Esophagus squamous epithelium (tissue), 5 donors: ENCODE results near the gene AMT. TPM values are rescaled to one million over a fixed set of nuclear protein-coding genes. Genes with fewer than 3 reads are reported as not detected.

ENCODE experiments used
- DNase-seq: peaks from one replicate; lab custom pipeline; 2025; lab: John Stamatoyannopoulos, UW
- H3K27ac ChIP-seq, 4 donors: fragments of 200-600 bp; sonication (generic); one replicate each; pipeline ENCODE4 v1.5.1; 2016 to 2019; ENCODE audit warnings: mild to moderate bottlenecking in 1 of 4
- H3K27me3 ChIP-seq, 4 donors: fragments of 200-600 bp; sonication (generic); 1 replicate in 3 of 4; 2 replicates in 1 of 4; pipeline versions ENCODE4 v1.5.1 to v1.6.0; 2017 to 2021; ENCODE audit warnings: antibody characterized with exemption in 1 of 4
- H3K36me3 ChIP-seq, 3 donors: fragments of 200-600 bp; sonication (generic); one replicate each; pipeline ENCODE4 v1.5.1; 2016 to 2019
- H3K4me1 ChIP-seq, 3 donors: fragments of 200-600 bp; sonication (generic); one replicate each; pipeline ENCODE4 v1.5.1; 2017 to 2019
- H3K4me3 ChIP-seq, 4 donors: fragments of 200-600 bp; sonication (generic); 1 replicate in 3 of 4; 2 replicates in 1 of 4; pipeline ENCODE4 v1.5.1; 2016 to 2019; ENCODE audit warnings: mild to moderate bottlenecking in 2 of 4, moderate library complexity in 1 of 4
- H3K9me3 ChIP-seq, 3 donors: fragments of 200-600 bp; sonication (generic); one replicate each; pipeline ENCODE4 v1.5.1; 2016 to 2019
- CTCF ChIP-seq, 6 experiments: fragments of 450-650 bp in 4 of 6; fragments of 200-600 bp in 2 of 6; sonication (generic) in 2 of 6; IDR thresholded peaks; one replicate each; pipeline ENCODE4 v1.5.1; 2016 to 2019; ENCODE audit warnings: antibody characterized with exemption in 6 of 6, mild to moderate bottlenecking in 4 of 6, moderate library complexity in 4 of 6
- POLR2A ChIP-seq, 4 donors: fragments of 450-650 bp; IDR thresholded peaks; one replicate each; pipeline ENCODE4 v1.6.1; 2017; ENCODE audit warnings: antibody characterized with exemption in 4 of 4, mild to moderate bottlenecking in 4 of 4, moderate library complexity in 3 of 4
- WGBS, 2 donors: methylation state at CpG; one replicate each; pipeline ENCODE4 v1.1.5; 2018; 5-methylcytosine and 5-hydroxymethylcytosine counted together
- intact Hi-C: fragments of 100-400 bp; cut with DNase I; formaldehyde crosslinking; loops from one replicate; pipeline ENCODE4 v1.15.0; 2022
- total RNA-seq, 4 donors: library from RNA; depleted of rRNA; stranded (reverse); fragments of >200 nt; gene quantifications; one replicate each; pipeline ENCODE4 v1.1.0, GENCODE V29; 2016
- donor health status: DM: yes; HTN: yes; CAD: no.

Gene AMT
- total RNA-seq, 4 donors from 2014 or later: 0.80 to 1.7 (median 1.2) TPM

- intact Hi-C loops: no loop called here
- Histone ChIP-seq H3K4me3 (peak overlapping the region in 3 of 4 donors; percentile 83 to 97 (median 96)), H3K27me3 (no peaks in the 10 kb centered on the region), H3K9me3 (no peaks in the 10 kb centered on the region), H3K4me1 (peaks cover 34 to 79% (median 42%) of the 10 kb centered on the region in 3 donors), H3K27ac (peak overlapping the region; percentile 97 to 100 (median 99)), H3K36me3 (peaks cover 0 to 39% (median 7%) of the 10 kb centered on the region in 3 donors)
- TF ChIP-seq POLR2A (IDR thresholded peaks at IDR 0.05) (no peak), CTCF (IDR thresholded peaks at IDR 0.05) (no peak)
- no peak for DNase-seq
- WGBS, 2 donors: 79 to 94% methylated on average over 2 to 3 of the region's 6 CpGs
These were observed 8.9 kb downstream of the AMT start for GRCh38 chr3:49413338-49413734.

GRCh38 chr3:49412632-49413337 lies 9.5 kb downstream of the AMT start:
- peaks cover 35 to 81% (median 44%) of the 10 kb centered on the region in 3 donors for H3K4me1 ChIP-seq
- TF ChIP-seq POLR2A (IDR thresholded peaks at IDR 0.05) (no peak), CTCF (IDR thresholded peaks at IDR 0.05) (no peak)

GRCh38 chr3:49411968-49412631 lies 10.2 kb downstream of the AMT start, which contains the start of the genes RHOA and TCTA:
Gene RHOA, minus strand, starts transcription at chr3:49411976. Its CDS starts 36,387 bp downstream, at chr3:49375589.
Gene TCTA, plus strand, starts transcription at chr3:49412423. Its CDS starts 4 bp downstream, at chr3:49412427.
- Histone ChIP-seq H3K9me3 (no peaks in the 10 kb centered on the region), H3K36me3 (peaks cover 0 to 29% (median 7%) of the 10 kb centered on the region in 3 donors), H3K4me1 (peaks cover 41 to 81% (median 51%) of the 10 kb centered on the region in 3 donors), H3K27ac (peak within 1 kb of the TSS; percentile 97 to 100 (median 99)), H3K4me3 (peak within 1 kb of the TSS; percentile 83 to 97 (median 94)), H3K27me3 (no peaks in the 10 kb centered on the region)
- DNase-seq: peak; percentile 98
- TF ChIP-seq CTCF (IDR thresholded peaks at IDR 0.05): peak in 1 of 6 experiments; percentile 17
- peak in 3 of 4 donors; percentile 77 to 92 (median 92) for TF ChIP-seq POLR2A (IDR thresholded peaks at IDR 0.05)
- intact Hi-C loops: no loop called here
- WGBS, 2 donors: 0% methylated on average over 11 to 22 of the region's 62 CpGs

More at GRCh38 chr3:49412632-49413337, 9.5 kb downstream of the AMT start:
- DNase-seq: no peak
- Histone ChIP-seq H3K9me3 (no peaks in the 10 kb centered on the region), H3K27ac (peak overlapping the region; percentile 97 to 100 (median 99)), H3K27me3 (no peaks in the 10 kb centered on the region), H3K4me3 (peak overlapping the region; percentile 83 to 97 (median 94)), H3K36me3 (peaks cover 0 to 36% (median 7%) of the 10 kb centered on the region in 3 donors)
- 13 to 32% methylated on average over 5 to 8 of the region's 16 CpGs for WGBS, 2 donors
- intact Hi-C loops: no loop called here

- H3K27ac ChIP-seq: peak overlapping the region; percentile 97 to 100 (median 99)
- no peak for DNase-seq
- intact Hi-C loops: no loop called here
- H3K27me3 ChIP-seq: no peaks in the 10 kb centered on the region
- H3K9me3 ChIP-seq: no peaks in the 10 kb centered on the region
- peaks cover 0 to 24% (median 7%) of the 10 kb centered on the region in 3 donors for H3K36me3 ChIP-seq
- TF ChIP-seq CTCF (IDR thresholded peaks at IDR 0.05) (peak in 1 of 6 experiments; percentile 24), POLR2A (IDR thresholded peaks at IDR 0.05) (no peak)
- 0% methylated on average over 4 of the region's 59 CpGs; no CpG with 5 or more reads in 1 of the 2 donors for WGBS, 2 donors
- peak overlapping the region; percentile 83 to 97 (median 94) for H3K4me3 ChIP-seq
- peaks cover 41 to 81% (median 56%) of the 10 kb centered on the region in 3 donors for H3K4me1 ChIP-seq
These were observed 10.7 kb downstream of the AMT start for GRCh38 chr3:49411535-49411967.
